ENCODE data around the gene KIAA0825. TPM values are rescaled to one million over a fixed set of nuclear protein-coding genes. Genes with fewer than 3 reads are reported as not detected.
A peak's percentile ranks its signal among the peaks of the same experiment; 100 is the strongest.

The KIAA0825 gene
- total and polyA plus RNA-seq, 3 experiments from 2014 or later: 1.4 to 1.7 (median 1.5) TPM

DNA sequence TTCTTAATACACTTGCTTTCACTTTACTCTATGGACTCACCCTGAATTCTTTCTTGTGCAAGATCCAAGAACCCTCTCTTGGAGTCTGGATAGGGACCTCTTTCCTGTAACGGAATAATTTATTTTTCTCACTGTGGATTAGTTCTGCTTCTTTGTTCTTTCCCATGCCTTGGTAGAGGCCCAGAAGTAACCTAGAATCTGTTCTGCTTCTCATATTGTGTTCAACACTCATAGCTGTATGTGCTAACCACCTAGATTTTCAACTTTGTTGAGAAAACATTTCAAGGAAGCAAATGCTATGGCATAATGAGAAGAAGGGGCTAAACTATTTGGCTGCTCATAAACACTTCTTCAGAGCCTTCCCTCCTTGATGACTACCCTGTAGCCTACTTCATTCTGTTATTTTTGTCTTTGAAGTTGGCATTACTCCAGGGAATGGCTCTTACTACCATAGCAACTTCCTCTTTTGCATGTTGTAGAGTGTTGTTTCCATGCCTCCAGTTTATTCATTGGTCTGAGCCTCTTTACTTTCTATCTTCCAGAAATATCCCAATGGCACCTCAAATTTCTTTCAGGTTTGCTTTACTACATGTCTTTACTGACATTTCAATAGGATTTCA lies 74.3 kb downstream of the KIAA0825 start:
- ChIA-PET POLR2A (no interaction called here), CTCF (no interaction called here)
- H3K9me3 Mint-ChIP-seq: peaks cover 0 to 21% (median 3%) of the 10 kb centered on the region in 5 donors
- no peak for DNase-seq
- H3K36me3 Mint-ChIP-seq: peaks cover 8 to 32% (median 15%) of the 10 kb centered on the region in 3 donors
- H3K4me3 Mint-ChIP-seq: no peak overlapping the region
- Histone ChIP-seq H3K9me3 (ENCODE audit: low read length) (peaks cover 7% of the 10 kb centered on the region), H3K27ac (ENCODE audit: low read depth, low read length) (no peak overlapping the region), H3K36me3 (ENCODE audit: insufficient read depth, low read length) (no peaks in the 10 kb centered on the region), H3K4me3 (ENCODE audit: low read length) (no peak overlapping the region), H3K4me1 (ENCODE audit: insufficient read depth, low read length) (no peaks in the 10 kb centered on the region), H3K27me3 (ENCODE audit: insufficient read depth, low read length, poor library complexity, severe bottlenecking) (no peaks in the 10 kb centered on the region)
- peak overlapping the region in 1 of 8 donors; percentile 3 for H3K27ac Mint-ChIP-seq
- H3K4me1 Mint-ChIP-seq: peaks cover 17 to 30% (median 20%) of the 10 kb centered on the region in 3 donors
- no peaks in the 10 kb centered on the region for H3K27me3 Mint-ChIP-seq

- Mint-ChIP-seq H3K4me3 (no peak overlapping the region), H3K27ac (no peak overlapping the region), H3K27me3 (no peaks in the 10 kb centered on the region), H3K36me3 (peaks cover 6 to 29% (median 12%) of the 10 kb centered on the region in 3 donors), H3K9me3 (peaks cover 0 to 15% (median 3%) of the 10 kb centered on the region in 5 donors), H3K4me1 (peaks cover 12 to 15% (median 14%) of the 10 kb centered on the region in 3 donors)
- no peak overlapping the region for H3K4me3 ChIP-seq (ENCODE audit: low read length)
- H3K9me3 ChIP-seq (ENCODE audit: low read length): peaks cover 7% of the 10 kb centered on the region
- POLR2A ChIA-PET: no interaction called here
- CTCF ChIA-PET: no interaction called here
- no peak for DNase-seq
- H3K27me3 ChIP-seq (ENCODE audit: insufficient read depth, low read length, poor library complexity, severe bottlenecking): no peaks in the 10 kb centered on the region
- H3K4me1 ChIP-seq (ENCODE audit: insufficient read depth, low read length): no peaks in the 10 kb centered on the region
- no peak overlapping the region for H3K27ac ChIP-seq (ENCODE audit: low read depth, low read length)
- no peaks in the 10 kb centered on the region for H3K36me3 ChIP-seq (ENCODE audit: insufficient read depth, low read length)
These were observed 77.4 kb downstream of the KIAA0825 start for GRCh38 chr5:94540856-94541494.

DNA sequence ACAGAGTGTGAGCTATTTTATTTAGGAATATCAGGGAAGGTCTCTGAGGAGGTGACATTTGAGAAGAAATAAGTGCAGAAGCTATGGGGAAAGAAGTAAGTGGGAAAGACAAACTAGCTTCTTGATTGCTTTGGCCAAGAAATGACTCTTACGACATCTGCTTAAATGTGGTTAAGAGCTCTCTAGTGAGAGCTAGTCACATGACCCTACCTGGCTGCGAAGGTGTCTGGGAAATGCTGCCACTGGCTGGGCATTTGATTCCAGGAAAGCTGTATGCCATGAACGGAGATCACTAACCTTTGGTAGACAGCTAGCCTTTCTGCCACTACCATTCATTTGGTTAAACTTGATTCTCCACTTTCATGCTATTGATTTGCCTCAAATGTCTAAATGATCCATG lies 80.1 kb downstream of the KIAA0825 start:
- no peak for DNase-seq
- Histone ChIP-seq H3K4me1 (ENCODE audit: insufficient read depth, low read length) (no peaks in the 10 kb centered on the region), H3K36me3 (ENCODE audit: insufficient read depth, low read length) (no peaks in the 10 kb centered on the region), H3K9me3 (ENCODE audit: low read length) (peaks cover 7% of the 10 kb centered on the region), H3K27ac (ENCODE audit: low read depth, low read length) (no peak overlapping the region), H3K27me3 (ENCODE audit: insufficient read depth, low read length, poor library complexity, severe bottlenecking) (no peaks in the 10 kb centered on the region), H3K4me3 (ENCODE audit: low read length) (no peak overlapping the region)
- Mint-ChIP-seq H3K9me3 (peaks cover 0 to 15% (median 3%) of the 10 kb centered on the region in 5 donors), H3K27me3 (no peaks in the 10 kb centered on the region), H3K4me3 (no peak overlapping the region), H3K27ac (no peak overlapping the region), H3K36me3 (peaks cover 5 to 29% (median 14%) of the 10 kb centered on the region in 3 donors), H3K4me1 (no peaks in the 10 kb centered on the region)
- CTCF ChIA-PET: no interaction called here
- POLR2A ChIA-PET: no interaction called here

- Mint-ChIP-seq H3K27me3 (no peaks in the 10 kb centered on the region), H3K9me3 (no peaks in the 10 kb centered on the region), H3K36me3 (peaks cover 0 to 4% (median 0%) of the 10 kb centered on the region in 3 donors), H3K27ac (no peak overlapping the region), H3K4me3 (no peak overlapping the region), H3K4me1 (peaks cover 3 to 11% (median 11%) of the 10 kb centered on the region in 3 donors)
- POLR2A ChIA-PET: no interaction called here
- Histone ChIP-seq H3K27ac (ENCODE audit: low read depth, low read length) (no peak overlapping the region), H3K36me3 (ENCODE audit: insufficient read depth, low read length) (no peaks in the 10 kb centered on the region), H3K27me3 (ENCODE audit: insufficient read depth, low read length, poor library complexity, severe bottlenecking) (no peaks in the 10 kb centered on the region), H3K4me3 (ENCODE audit: low read length) (no peak overlapping the region), H3K4me1 (ENCODE audit: insufficient read depth, low read length) (no peaks in the 10 kb centered on the region), H3K9me3 (ENCODE audit: low read length) (no peaks in the 10 kb centered on the region)
- no peak for DNase-seq
- CTCF ChIA-PET: interaction anchor here (1.0 kb wide), 1 partner anchor 211 kb away, joined by 4 read pairs; no protein-coding TSS in a partner anchor
These were observed 91.7 kb downstream of the KIAA0825 start for GRCh38 chr5:94526706-94527105.

GRCh38 chr5:94524841-94525697 lies 93.3 kb downstream of the KIAA0825 start:
- Histone ChIP-seq H3K27ac (ENCODE audit: low read depth, low read length) (no peak overlapping the region), H3K9me3 (ENCODE audit: low read length) (no peaks in the 10 kb centered on the region), H3K27me3 (ENCODE audit: insufficient read depth, low read length, poor library complexity, severe bottlenecking) (no peaks in the 10 kb centered on the region), H3K4me1 (ENCODE audit: insufficient read depth, low read length) (no peaks in the 10 kb centered on the region), H3K36me3 (ENCODE audit: insufficient read depth, low read length) (no peaks in the 10 kb centered on the region), H3K4me3 (ENCODE audit: low read length) (no peak overlapping the region)
- Mint-ChIP-seq H3K4me1 (peaks cover 3 to 11% (median 11%) of the 10 kb centered on the region in 3 donors), H3K36me3 (peaks cover 0 to 5% (median 1%) of the 10 kb centered on the region in 3 donors), H3K9me3 (no peaks in the 10 kb centered on the region), H3K27me3 (no peaks in the 10 kb centered on the region), H3K27ac (no peak overlapping the region), H3K4me3 (no peak overlapping the region)
- peak in 2 of 5 donors; percentile 17 to 41 for DNase-seq
- CTCF ChIA-PET: interaction anchor here (0.6 to 3.3 kb wide), 12 partner anchors 21 to 322 kb away, joined by 3 to 28 read pairs (median 4); partner anchors contain the start of genes KIAA0825 and SLF1
- POLR2A ChIA-PET: interaction anchor here (0.6 kb wide), 1 partner anchor 50 kb away, joined by 3 read pairs; no protein-coding TSS in a partner anchor

- Histone ChIP-seq H3K9me3 (ENCODE audit: low read length) (no peaks in the 10 kb centered on the region), H3K4me1 (ENCODE audit: insufficient read depth, low read length) (no peaks in the 10 kb centered on the region), H3K4me3 (ENCODE audit: low read length) (no peak overlapping the region), H3K27ac (ENCODE audit: low read depth, low read length) (no peak overlapping the region), H3K36me3 (ENCODE audit: insufficient read depth, low read length) (no peaks in the 10 kb centered on the region), H3K27me3 (ENCODE audit: insufficient read depth, low read length, poor library complexity, severe bottlenecking) (no peaks in the 10 kb centered on the region)
- Mint-ChIP-seq H3K9me3 (no peaks in the 10 kb centered on the region), H3K4me3 (no peak overlapping the region), H3K27ac (no peak overlapping the region), H3K4me1 (peaks cover 3 to 11% (median 11%) of the 10 kb centered on the region in 3 donors), H3K36me3 (peaks cover 0 to 5% (median 0%) of the 10 kb centered on the region in 3 donors), H3K27me3 (no peaks in the 10 kb centered on the region)
- no peak for DNase-seq
- POLR2A ChIA-PET: no interaction called here
- CTCF ChIA-PET: interaction anchor here (2.0 to 3.3 kb wide), 2 partner anchors 215 to 327 kb away, joined by 4 to 28 read pairs; no protein-coding TSS in a partner anchor
These were observed 95.4 kb downstream of the KIAA0825 start for GRCh38 chr5:94523018-94523417.

- H3K36me3 ChIP-seq (ENCODE audit: insufficient read depth, low read length): no peaks in the 10 kb centered on the region
- POLR2A ChIA-PET: no interaction called here
- Mint-ChIP-seq H3K27ac (no peak overlapping the region), H3K27me3 (no peaks in the 10 kb centered on the region), H3K4me1 (peaks cover 3 to 11% (median 11%) of the 10 kb centered on the region in 3 donors), H3K36me3 (peaks cover 0 to 5% (median 0%) of the 10 kb centered on the region in 3 donors), H3K9me3 (no peaks in the 10 kb centered on the region), H3K4me3 (no peak overlapping the region)
- H3K4me1 ChIP-seq (ENCODE audit: insufficient read depth, low read length): no peaks in the 10 kb centered on the region
- CTCF ChIA-PET: no interaction called here
- H3K9me3 ChIP-seq (ENCODE audit: low read length): no peaks in the 10 kb centered on the region
- no peaks in the 10 kb centered on the region for H3K27me3 ChIP-seq (ENCODE audit: insufficient read depth, low read length, poor library complexity, severe bottlenecking)
- no peak for DNase-seq
- H3K4me3 ChIP-seq (ENCODE audit: low read length): no peak overlapping the region
- no peak overlapping the region for H3K27ac ChIP-seq (ENCODE audit: low read depth, low read length)
These were observed 96.3 kb downstream of the KIAA0825 start for GRCh38 chr5:94522117-94522516.

Measured in CD8-positive, alpha-beta memory T cell (primary cell).